Tongue (tissue), 2 donors: ENCODE measurements around the gene ANXA8L1. TPM values are rescaled to one million over a fixed set of nuclear protein-coding genes. Genes with fewer than 3 reads are reported as not detected.
"Not testable (repeated sequence)": the region's sequence is repeated elsewhere in the genome, so short reads cannot be mapped to it uniquely, and the experiment has no call there.

Source experiments
- DNase-seq: peaks from one replicate; pipeline ENCODE4 v3.0.0-alpha.2; 2015
- total RNA-seq: library from RNA; depleted of rRNA; stranded (reverse); fragments of >200 nt; gene quantifications from one replicate; pipeline ENCODE4 v1.2.3, GENCODE V29; 2014

Gene ANXA8L1
- 23.3 TPM for total RNA-seq

GRCh38 chr10:46375406-46375805, at the start of gene ANXA8L1:
ANXA8L1 (plus strand) TSS chr10:46375776; CDS start chr10:46375852, 76 bp downstream.
- not testable (repeated sequence) for DNase-seq

GRCh38 chr10:46326066-46326465, 49.5 kb upstream of the ANXA8L1 start:
- no peak for DNase-seq

- no peak for DNase-seq
Measured at GRCh38 chr10:46326971-46327370, 48.6 kb upstream of the ANXA8L1 start.

- DNase-seq = no peak
Measured at GRCh38 chr10:46327685-46328084, 47.9 kb upstream of the ANXA8L1 start.

DNA sequence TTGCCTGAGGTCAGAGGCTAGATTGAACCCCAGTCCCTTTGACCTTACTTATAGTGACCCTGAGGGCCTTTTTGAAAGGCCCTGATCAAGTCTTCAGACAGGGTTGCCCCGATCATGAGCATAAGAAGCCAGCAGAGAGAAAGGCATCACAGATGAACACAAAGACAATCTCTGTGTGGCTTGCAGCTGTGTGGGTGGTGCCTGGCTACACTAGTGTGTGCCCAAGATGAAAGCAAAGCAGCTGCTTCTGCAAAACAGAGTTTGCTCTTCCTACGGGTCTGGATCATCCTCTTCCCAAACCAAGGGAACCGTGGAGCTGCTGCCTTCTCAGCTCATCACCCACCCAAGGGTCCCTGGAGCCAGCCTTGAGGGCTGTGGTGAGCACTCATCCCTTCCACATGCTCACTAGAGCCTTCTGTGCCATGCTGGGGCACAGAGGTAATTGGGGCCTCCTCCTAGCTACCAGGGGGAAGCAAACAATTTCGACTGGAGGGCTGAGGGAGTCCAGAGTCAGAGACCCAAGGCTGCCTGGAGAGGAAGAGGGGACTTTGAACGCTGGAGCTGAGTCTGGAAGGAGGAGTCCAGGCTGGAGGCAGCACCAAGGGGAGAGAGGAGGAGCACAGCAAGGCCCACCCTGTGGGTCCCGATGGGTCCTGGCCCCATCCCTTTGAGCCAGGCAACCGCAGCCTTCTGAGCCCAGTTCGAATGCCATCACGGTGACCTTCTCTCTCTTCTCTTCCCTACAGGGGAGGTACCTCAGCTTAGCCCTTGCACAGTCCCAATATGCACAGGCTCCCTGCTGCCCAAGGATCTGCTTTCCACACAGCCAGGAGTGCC, 46.5 kb upstream of the ANXA8L1 start:
- DNase-seq = peak; percentile 66

- DNase-seq = no peak
Measured at GRCh38 chr10:46329690-46330016, 45.9 kb upstream of the ANXA8L1 start.

GRCh38 chr10:46330894-46331293, 44.7 kb upstream of the ANXA8L1 start:
- no peak for DNase-seq

GRCh38 chr10:46365484-46365883, 10.1 kb upstream of the ANXA8L1 start:
- not testable (repeated sequence) for DNase-seq

- DNase-seq = not testable (repeated sequence)
Measured at GRCh38 chr10:46367209-46367608, 8.4 kb upstream of the ANXA8L1 start.

GRCh38 chr10:46367666-46368240, 7.8 kb upstream of the ANXA8L1 start:
- DNase-seq = not testable (repeated sequence)

DNA sequence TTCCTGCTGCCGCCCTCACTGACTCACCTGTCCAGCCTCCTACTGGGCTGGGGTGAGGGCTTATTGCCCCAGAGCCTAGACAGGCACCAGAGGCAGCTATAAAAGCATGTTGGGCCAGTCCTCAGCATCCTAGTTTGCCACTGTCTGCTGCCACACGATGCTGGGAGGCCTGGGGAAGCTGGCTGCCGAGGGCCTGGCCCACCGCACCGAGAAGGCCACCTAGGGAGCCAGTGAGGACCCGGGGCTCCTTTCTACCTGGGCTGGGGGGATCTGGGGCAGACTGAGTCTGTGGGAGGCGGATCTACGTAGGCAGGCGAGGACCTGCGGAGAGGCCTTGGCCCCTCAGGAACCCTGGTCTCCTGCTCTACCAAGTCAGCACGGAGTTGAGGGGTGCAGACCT, 6.6 kb upstream of the ANXA8L1 start:
- not testable (repeated sequence) for DNase-seq

- not testable (repeated sequence) for DNase-seq
Measured at GRCh38 chr10:46374410-46374809, 1.2 kb upstream of the ANXA8L1 start.

DNA sequence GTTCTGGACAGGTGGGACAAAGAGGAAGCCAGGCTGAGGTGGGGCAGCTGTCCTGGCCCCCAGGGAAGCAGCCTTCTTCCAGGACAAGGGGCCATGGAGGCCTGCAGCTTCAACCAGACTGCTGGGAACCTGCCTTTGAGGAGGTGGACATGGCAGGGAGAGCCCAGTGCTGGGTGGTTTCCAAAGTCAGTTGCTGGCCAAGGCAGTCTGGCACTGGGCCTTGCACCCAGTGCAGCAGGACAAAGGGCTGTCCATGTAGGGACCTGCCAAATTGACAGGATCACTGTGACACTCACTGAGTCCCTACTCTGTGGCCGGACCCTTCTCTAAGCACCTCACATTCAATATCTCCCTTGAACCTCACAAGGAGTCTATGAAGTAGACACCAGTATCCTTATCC, 1.4 kb downstream of the ANXA8L1 start:
- DNase-seq = not testable (repeated sequence)

DNA sequence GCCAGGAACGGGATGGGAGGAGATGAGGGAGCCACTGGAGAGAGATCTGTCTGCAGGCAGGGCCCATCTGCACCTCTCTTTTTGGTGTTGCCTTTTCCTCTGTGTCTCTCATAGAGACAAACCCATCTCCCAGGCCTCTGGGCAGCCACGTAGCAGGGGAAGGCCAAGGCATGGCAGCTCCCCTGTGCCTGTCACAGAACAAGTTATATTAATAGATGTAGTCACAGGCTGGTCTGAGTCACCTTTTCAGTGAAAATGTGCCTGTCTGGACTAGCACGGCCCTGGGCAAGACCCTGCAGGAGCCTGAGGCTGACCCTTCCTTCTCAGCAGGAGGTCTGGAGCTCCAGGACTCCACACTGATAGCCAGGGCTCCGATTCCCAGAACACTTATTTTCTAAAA, 2.1 kb downstream of the ANXA8L1 start:
- not testable (repeated sequence) for DNase-seq

GRCh38 chr10:46378108-46378507, 2.5 kb downstream of the ANXA8L1 start:
- DNase-seq = not testable (repeated sequence)

DNA sequence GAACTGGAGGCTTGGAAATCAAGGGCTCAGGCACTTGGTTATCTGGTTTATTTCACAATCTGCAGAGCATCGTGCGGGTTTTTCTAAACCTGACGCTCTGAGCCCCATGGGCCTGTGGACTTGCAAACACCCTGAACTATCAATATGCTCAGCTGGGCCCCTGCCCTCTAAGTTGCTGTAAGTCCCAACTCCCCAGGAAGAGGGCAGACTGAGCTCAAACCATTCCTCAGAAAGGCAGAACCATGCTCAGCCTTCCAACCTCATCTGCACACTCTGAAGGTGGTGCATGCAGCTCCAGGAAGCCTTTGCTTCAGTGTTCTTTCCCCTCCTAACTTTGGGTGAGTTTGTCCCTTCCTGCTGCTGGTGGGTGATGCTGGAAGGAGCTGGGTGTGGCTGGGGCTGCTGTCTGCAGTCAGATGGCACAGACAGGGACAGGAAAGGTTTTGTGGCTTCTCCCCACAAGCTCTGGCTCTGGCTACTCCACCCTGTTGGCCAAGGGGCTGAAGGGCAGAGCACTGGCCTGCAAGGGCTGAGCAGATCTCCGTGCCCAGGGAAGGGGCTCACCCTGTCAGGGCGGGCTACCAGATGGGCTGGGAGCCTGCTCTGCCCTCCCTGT, 3.8 kb downstream of the ANXA8L1 start:
- not testable (repeated sequence) for DNase-seq

GRCh38 chr10:46385858-46386257, 10.3 kb downstream of the ANXA8L1 start:
- DNase-seq = not testable (repeated sequence)

GRCh38 chr10:46386694-46387093, 11.1 kb downstream of the ANXA8L1 start:
- DNase-seq = not testable (repeated sequence)

GRCh38 chr10:46387309-46387902, 11.8 kb downstream of the ANXA8L1 start:
- not testable (repeated sequence) for DNase-seq

GRCh38 chr10:46391422-46391821, 15.8 kb downstream of the ANXA8L1 start:
- DNase-seq = not testable (repeated sequence)

DNA sequence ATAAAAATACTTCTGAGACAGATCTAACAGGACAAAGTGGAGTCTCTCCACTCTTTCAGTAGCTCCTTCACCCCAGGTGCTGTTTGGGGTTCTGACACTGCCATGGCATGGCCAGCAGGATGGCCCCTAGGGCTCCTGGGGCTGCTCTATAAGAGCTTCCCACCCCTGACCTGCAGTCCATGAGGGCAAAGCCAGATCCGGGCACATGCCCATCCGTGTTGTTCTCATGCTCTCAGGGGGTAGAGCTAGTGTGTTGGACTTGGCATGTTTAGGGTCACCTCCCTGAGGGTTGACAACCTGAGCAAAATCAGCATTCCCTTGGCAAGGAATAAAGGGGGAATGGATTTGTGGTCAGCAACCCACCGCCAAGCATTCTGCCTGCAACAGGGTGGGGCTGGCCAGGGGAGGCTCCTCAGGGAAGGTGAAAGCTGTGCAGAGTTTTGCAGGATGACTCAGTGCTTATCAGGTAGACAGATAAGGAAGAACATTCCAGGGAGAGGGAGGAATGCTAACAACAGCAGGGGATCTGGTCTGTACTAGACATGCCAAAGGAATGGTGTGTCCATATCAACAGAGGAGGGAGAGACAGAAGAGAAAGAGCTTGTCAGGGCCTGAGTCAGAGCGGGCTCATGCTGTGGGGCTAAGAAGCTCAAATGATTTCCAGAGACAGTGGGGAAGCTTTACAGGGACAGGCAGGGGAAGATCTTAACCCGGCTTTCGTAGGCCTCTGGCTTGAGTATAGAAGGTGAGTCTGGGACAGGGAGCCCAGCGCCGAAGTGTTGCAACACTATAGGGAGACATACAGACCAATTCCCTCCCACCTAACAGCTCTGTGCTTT, 21.1 kb downstream of the ANXA8L1 start:
- not testable (repeated sequence) for DNase-seq

GRCh38 chr10:46397767-46398166, 22.2 kb downstream of the ANXA8L1 start:
- not testable (repeated sequence) for DNase-seq
